SK-N-SH (cell line): ENCODE results near the gene ARHGAP15. TPM values are rescaled to one million over a fixed set of nuclear protein-coding genes. Genes with fewer than 3 reads are reported as not detected.

Experiments used
- CTCF ChIA-PET: fragments of 300-600, 350-600 bp; formaldehyde crosslinking; extraction: SDS; loops from one replicate; lab custom pipeline; 2021; lab: Yijun Ruan, JAX
- POLR2A ChIA-PET: fragments of 350-600 bp; sonication (Branson Sonifier 250); formaldehyde crosslinking; extraction: SDS; loops from one replicate; lab custom pipeline; 2020; ENCODE audit warnings: antibody characterized with exemption, inconsistent platforms; lab: Yijun Ruan, JAX
- DNase-seq: peaks from one replicate; pipeline ENCODE4 v3.0.0; 2012
- H2AFZ ChIP-seq: fragments of 200-600 bp; sonication (generic); 2 replicates; pipeline ENCODE4 v1.8.1; 2016; ENCODE audit warnings: antibody characterized with exemption, mild to moderate bottlenecking, low read depth
- H3F3A ChIP-seq: fragments of 200-600 bp; sonication (generic); replicated peaks from 2 replicates; pipeline ENCODE3; 2016; ENCODE audit warnings: antibody characterized with exemption, mild to moderate bottlenecking; ENCODE audit not compliant: insufficient read depth
- H3K27ac ChIP-seq, 2 experiments: fragments of 200-500 bp in 1 of 2; fragments of 200-600 bp in 1 of 2; sonication (Bioruptor generic) in 1 of 2; sonication (generic), shearing (Covaris generic) in 1 of 2; 2 replicates each; pipeline versions ENCODE4 v1.5.1 to v1.6.1; 2014 to 2016; ENCODE audit warnings: low read depth in 2 of 2, inconsistent platforms in 1 of 2, low read length in 1 of 2, mild to moderate bottlenecking in 1 of 2, mixed read lengths in 1 of 2
- H3K27me3 ChIP-seq: fragments of 200-600 bp; sonication (generic), shearing (Covaris generic); 2 replicates; pipeline ENCODE4 v1.6.1; 2016; ENCODE audit warnings: mixed run types; ENCODE audit not compliant: insufficient read depth
- H3K36me3 ChIP-seq, 2 experiments: fragments of 200-500 bp in 1 of 2; fragments of 200-600 bp in 1 of 2; sonication (Bioruptor generic) in 1 of 2; sonication (generic) in 1 of 2; replicated peaks in 1 of 2; 2 replicates each; pipeline versions ENCODE3 to v1.5.1; 2014 to 2016; ENCODE audit warnings: low read length in 1 of 2, mild to moderate bottlenecking in 1 of 2; ENCODE audit not compliant: insufficient read depth in 2 of 2, control insufficient read depth in 1 of 2
- H3K4me1 ChIP-seq, 2 experiments: fragments of 200-500 bp in 1 of 2; fragments of 200-600 bp in 1 of 2; sonication (Bioruptor generic) in 1 of 2; sonication (generic), shearing (Covaris generic) in 1 of 2; 2 replicates each; pipeline versions ENCODE4 v1.5.1 to v1.6.1; 2014 to 2016; ENCODE audit warnings: low read depth in 1 of 2, low read length in 1 of 2, mixed run types in 1 of 2; ENCODE audit not compliant: insufficient read depth in 2 of 2, control insufficient read depth in 1 of 2
- H3K4me2 ChIP-seq: fragments of 200-600 bp; sonication (generic), shearing (Covaris generic); 2 replicates; pipeline ENCODE4 v1.6.1; 2017; ENCODE audit warnings: mixed run types
- H3K4me3 ChIP-seq, 2 experiments: fragments of 200-500 bp in 1 of 2; fragments of 200-600 bp in 1 of 2; sonication (Bioruptor generic) in 1 of 2; sonication (generic), shearing (Covaris generic) in 1 of 2; 2 replicates each; pipeline versions ENCODE4 v1.5.1 to v1.8.1; 2014 to 2016; ENCODE audit warnings: low read depth in 2 of 2, inconsistent platforms in 1 of 2, low read length in 1 of 2, mild to moderate bottlenecking in 1 of 2, mixed read lengths in 1 of 2, moderate library complexity in 1 of 2
- H3K79me2 ChIP-seq: fragments of 200-600 bp; sonication (generic); 2 replicates; pipeline ENCODE4 v1.8.1; 2017; ENCODE audit warnings: mild to moderate bottlenecking; ENCODE audit not compliant: insufficient read depth
- H3K9ac ChIP-seq: fragments of 200-600 bp; sonication (generic); 2 replicates; pipeline ENCODE4 v1.6.1; 2017; ENCODE audit warnings: mixed run types
- H3K9me2 ChIP-seq: fragments of 200-600 bp; sonication (generic); 2 replicates; pipeline ENCODE4 v1.6.1; 2017; ENCODE audit warnings: mixed run types
- H3K9me3 ChIP-seq: fragments of 200-600 bp; sonication (generic); 2 replicates; pipeline ENCODE4 v1.6.1; 2017; ENCODE audit warnings: mixed run types, mild to moderate bottlenecking, moderate library complexity
- H4K20me1 ChIP-seq: fragments of 200-600 bp; sonication (generic); 2 replicates; pipeline ENCODE4 v1.6.1; 2017; ENCODE audit warnings: mild to moderate bottlenecking, mixed run types; ENCODE audit not compliant: insufficient read depth
- EP300 ChIP-seq, 2 experiments: IDR thresholded peaks; 2 replicates each; pipeline versions ENCODE4 v1.4.0 to v1.6.1; 2012; ENCODE audit warnings: borderline replicate concordance in 1 of 2, low read depth in 1 of 2, low read length in 1 of 2
- FOSL2 ChIP-seq: IDR thresholded peaks from 2 replicates; pipeline ENCODE4 v1.4.0; 2012; ENCODE audit warnings: low read depth, mild to moderate bottlenecking, moderate library complexity, borderline replicate concordance
- FOXJ3 ChIP-seq: sonication (generic); formaldehyde crosslinking; IDR thresholded peaks from 2 replicates; pipeline ENCODE4 v1.5.1; 2020; ENCODE audit warnings: mild to moderate bottlenecking, missing genetic modification reagents
- FOXM1 ChIP-seq: IDR thresholded peaks from 2 replicates; pipeline ENCODE4 v1.4.0; 2012; ENCODE audit warnings: low read depth, mild to moderate bottlenecking
- GABPA ChIP-seq: IDR thresholded peaks from 2 replicates; pipeline ENCODE4 v1.4.0; 2012; ENCODE audit warnings: low read depth, mild to moderate bottlenecking
- JUND ChIP-seq: IDR thresholded peaks from 2 replicates; pipeline ENCODE4 v1.4.0; 2012
- NRF1 ChIP-seq: IDR thresholded peaks from 2 replicates; pipeline ENCODE4 v1.6.1; 2012; ENCODE audit warnings: low read depth, mild to moderate bottlenecking, low read length
- POLR2AphosphoS5 ChIP-seq: IDR thresholded peaks from 2 replicates; pipeline ENCODE4 v1.6.1; 2012; ENCODE audit warnings: low read depth, low read length
- RAD21 ChIP-seq: IDR thresholded peaks from 2 replicates; pipeline ENCODE4 v1.6.1; 2012; ENCODE audit warnings: mild to moderate bottlenecking, low read length
- SIN3A ChIP-seq: IDR thresholded peaks from 2 replicates; pipeline ENCODE4 v1.6.1; 2012; ENCODE audit warnings: low read depth, mild to moderate bottlenecking, low read length, moderate library complexity, borderline replicate concordance
- SMC3 ChIP-seq: IDR thresholded peaks from 2 replicates; pipeline ENCODE4 v1.6.1; 2012; ENCODE audit warnings: low read depth, low read length, improper control_type of control experiment
- TCF12 ChIP-seq: IDR thresholded peaks from 2 replicates; pipeline ENCODE4 v1.4.0; 2012
- TEAD4 ChIP-seq: IDR thresholded peaks from 2 replicates; pipeline ENCODE4 v1.4.0; 2012; ENCODE audit warnings: mild to moderate bottlenecking, borderline replicate concordance; ENCODE audit not compliant: insufficient read depth
- YY1 ChIP-seq: IDR thresholded peaks from 2 replicates; pipeline ENCODE4 v1.4.0; 2012; ENCODE audit warnings: low read depth, mild to moderate bottlenecking
- WGBS: methylation state at CpG from one replicate; pipeline ENCODE4 v1.1.6; 2017; ENCODE audit warnings: low lambda C conversion rate; 5-methylcytosine and 5-hydroxymethylcytosine counted together
- polyA plus RNA-seq, 3 experiments: library from polyadenylated mRNA; depleted of rRNA; stranded (reverse); fragments of >200 nt; gene quantifications; 2 replicates each; pipeline ENCODE4 v1.2.3, GENCODE V29; 2012
- TF ChIP-seq, protein P1 (sequence below): IDR thresholded peaks from 2 replicates; pipeline ENCODE4; 2012
- TF ChIP-seq, protein P2 (sequence below): fragments of 150-350 bp; IDR thresholded peaks from 2 replicates; pipeline ENCODE4 v1.6.1; 2017; ENCODE audit warnings: antibody characterized with exemption, low read length, low read depth, borderline replicate concordance
- TF ChIP-seq, protein P3 (sequence below): IDR thresholded peaks from 2 replicates; pipeline ENCODE4 v1.4.0; 2012; ENCODE audit warnings: low read depth
- TF ChIP-seq, protein P4 (sequence below): IDR thresholded peaks from 2 replicates; pipeline ENCODE4 v1.6.1; 2012; ENCODE audit warnings: mild to moderate bottlenecking, low read depth, low read length, moderate library complexity
- TF ChIP-seq, protein P5 (sequence below): IDR thresholded peaks from 2 replicates; pipeline ENCODE4 v1.4.0; 2012; ENCODE audit warnings: low read depth, borderline replicate concordance
- TF ChIP-seq, protein P6 (sequence below): IDR thresholded peaks from 2 replicates; pipeline ENCODE4 v1.4.0; 2012; ENCODE audit warnings: low read depth, borderline replicate concordance

ARHGAP15 gene
- polyA plus RNA-seq, 1 of the 3 experiments (the other 2 are of a cell fraction): not detected

DNA sequence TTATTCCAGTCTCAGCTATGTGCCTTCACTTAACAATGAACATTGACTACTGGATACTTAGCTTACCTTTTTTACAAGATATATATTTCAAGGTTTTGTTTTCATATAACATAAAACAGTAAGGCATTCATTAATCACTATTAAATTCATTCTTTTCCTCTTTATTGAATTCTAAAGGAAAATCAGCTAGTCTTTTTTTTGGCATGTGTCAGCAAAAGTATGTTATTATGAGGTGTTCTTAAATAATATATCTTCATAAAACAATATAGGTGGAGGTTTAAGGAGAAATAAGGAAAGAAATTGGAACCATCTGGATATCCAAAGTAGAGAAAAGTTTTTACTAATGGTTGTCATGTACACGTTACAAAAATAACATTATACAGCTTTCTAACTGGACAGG lies 472.6 kb downstream of the ARHGAP15 start:
- Histone ChIP-seq H3K79me2 (no peaks in the 10 kb centered on the region), H3K36me3 (no peaks in the 10 kb centered on the region), H3K9me3 (no peaks in the 10 kb centered on the region), H3K4me2 (no peak overlapping the region), H4K20me1 (no peaks in the 10 kb centered on the region), H2AFZ (no peak overlapping the region), H3K27me3 (no peaks in the 10 kb centered on the region), H3F3A (no peaks in the 10 kb centered on the region), H3K9me2 (no peaks in the 10 kb centered on the region), H3K9ac (no peak overlapping the region), H3K27ac (no peak overlapping the region), H3K4me3 (no peak overlapping the region), H3K4me1 (no peaks in the 10 kb centered on the region; a peak in 2 of 4 replicates)
- TF ChIP-seq, protein P1, sequence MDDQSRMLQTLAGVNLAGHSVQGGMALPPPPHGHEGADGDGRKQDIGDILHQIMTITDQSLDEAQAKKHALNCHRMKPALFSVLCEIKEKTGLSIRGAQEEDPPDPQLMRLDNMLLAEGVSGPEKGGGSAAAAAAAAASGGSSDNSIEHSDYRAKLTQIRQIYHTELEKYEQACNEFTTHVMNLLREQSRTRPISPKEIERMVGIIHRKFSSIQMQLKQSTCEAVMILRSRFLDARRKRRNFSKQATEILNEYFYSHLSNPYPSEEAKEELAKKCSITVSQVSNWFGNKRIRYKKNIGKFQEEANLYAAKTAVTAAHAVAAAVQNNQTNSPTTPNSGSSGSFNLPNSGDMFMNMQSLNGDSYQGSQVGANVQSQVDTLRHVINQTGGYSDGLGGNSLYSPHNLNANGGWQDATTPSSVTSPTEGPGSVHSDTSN: no peak
- TF ChIP-seq FOXM1 (no peak), FOXJ3 (CRISPR knock-in tag) (no peak), POLR2AphosphoS5 (no peak), SIN3A (no peak), TEAD4 (no peak), EP300 (IDR thresholded peaks at IDR 0.05; ENCODE audit: borderline replicate concordance in 1 of 2, low read depth in 1 of 2, low read length in 1 of 2) (no peak), FOSL2 (no peak), YY1 (no peak), GABPA (no peak), RAD21 (no peak), NRF1 (no peak), JUND (no peak), TCF12 (no peak), SMC3 (no peak)
- TF ChIP-seq, protein P2, sequence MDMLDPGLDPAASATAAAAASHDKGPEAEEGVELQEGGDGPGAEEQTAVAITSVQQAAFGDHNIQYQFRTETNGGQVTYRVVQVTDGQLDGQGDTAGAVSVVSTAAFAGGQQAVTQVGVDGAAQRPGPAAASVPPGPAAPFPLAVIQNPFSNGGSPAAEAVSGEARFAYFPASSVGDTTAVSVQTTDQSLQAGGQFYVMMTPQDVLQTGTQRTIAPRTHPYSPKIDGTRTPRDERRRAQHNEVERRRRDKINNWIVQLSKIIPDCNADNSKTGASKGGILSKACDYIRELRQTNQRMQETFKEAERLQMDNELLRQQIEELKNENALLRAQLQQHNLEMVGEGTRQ: no peak
- TF ChIP-seq, protein P3, sequence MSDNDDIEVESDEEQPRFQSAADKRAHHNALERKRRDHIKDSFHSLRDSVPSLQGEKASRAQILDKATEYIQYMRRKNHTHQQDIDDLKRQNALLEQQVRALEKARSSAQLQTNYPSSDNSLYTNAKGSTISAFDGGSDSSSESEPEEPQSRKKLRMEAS: no peak
- TF ChIP-seq, protein P4, sequence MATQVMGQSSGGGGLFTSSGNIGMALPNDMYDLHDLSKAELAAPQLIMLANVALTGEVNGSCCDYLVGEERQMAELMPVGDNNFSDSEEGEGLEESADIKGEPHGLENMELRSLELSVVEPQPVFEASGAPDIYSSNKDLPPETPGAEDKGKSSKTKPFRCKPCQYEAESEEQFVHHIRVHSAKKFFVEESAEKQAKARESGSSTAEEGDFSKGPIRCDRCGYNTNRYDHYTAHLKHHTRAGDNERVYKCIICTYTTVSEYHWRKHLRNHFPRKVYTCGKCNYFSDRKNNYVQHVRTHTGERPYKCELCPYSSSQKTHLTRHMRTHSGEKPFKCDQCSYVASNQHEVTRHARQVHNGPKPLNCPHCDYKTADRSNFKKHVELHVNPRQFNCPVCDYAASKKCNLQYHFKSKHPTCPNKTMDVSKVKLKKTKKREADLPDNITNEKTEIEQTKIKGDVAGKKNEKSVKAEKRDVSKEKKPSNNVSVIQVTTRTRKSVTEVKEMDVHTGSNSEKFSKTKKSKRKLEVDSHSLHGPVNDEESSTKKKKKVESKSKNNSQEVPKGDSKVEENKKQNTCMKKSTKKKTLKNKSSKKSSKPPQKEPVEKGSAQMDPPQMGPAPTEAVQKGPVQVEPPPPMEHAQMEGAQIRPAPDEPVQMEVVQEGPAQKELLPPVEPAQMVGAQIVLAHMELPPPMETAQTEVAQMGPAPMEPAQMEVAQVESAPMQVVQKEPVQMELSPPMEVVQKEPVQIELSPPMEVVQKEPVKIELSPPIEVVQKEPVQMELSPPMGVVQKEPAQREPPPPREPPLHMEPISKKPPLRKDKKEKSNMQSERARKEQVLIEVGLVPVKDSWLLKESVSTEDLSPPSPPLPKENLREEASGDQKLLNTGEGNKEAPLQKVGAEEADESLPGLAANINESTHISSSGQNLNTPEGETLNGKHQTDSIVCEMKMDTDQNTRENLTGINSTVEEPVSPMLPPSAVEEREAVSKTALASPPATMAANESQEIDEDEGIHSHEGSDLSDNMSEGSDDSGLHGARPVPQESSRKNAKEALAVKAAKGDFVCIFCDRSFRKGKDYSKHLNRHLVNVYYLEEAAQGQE: no peak
- TF ChIP-seq, protein P5, sequence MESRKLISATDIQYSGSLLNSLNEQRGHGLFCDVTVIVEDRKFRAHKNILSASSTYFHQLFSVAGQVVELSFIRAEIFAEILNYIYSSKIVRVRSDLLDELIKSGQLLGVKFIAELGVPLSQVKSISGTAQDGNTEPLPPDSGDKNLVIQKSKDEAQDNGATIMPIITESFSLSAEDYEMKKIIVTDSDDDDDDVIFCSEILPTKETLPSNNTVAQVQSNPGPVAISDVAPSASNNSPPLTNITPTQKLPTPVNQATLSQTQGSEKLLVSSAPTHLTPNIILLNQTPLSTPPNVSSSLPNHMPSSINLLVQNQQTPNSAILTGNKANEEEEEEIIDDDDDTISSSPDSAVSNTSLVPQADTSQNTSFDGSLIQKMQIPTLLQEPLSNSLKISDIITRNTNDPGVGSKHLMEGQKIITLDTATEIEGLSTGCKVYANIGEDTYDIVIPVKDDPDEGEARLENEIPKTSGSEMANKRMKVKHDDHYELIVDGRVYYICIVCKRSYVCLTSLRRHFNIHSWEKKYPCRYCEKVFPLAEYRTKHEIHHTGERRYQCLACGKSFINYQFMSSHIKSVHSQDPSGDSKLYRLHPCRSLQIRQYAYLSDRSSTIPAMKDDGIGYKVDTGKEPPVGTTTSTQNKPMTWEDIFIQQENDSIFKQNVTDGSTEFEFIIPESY: no peak
- TF ChIP-seq, protein P6, sequence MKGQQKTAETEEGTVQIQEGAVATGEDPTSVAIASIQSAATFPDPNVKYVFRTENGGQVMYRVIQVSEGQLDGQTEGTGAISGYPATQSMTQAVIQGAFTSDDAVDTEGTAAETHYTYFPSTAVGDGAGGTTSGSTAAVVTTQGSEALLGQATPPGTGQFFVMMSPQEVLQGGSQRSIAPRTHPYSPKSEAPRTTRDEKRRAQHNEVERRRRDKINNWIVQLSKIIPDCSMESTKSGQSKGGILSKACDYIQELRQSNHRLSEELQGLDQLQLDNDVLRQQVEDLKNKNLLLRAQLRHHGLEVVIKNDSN: no peak
- 81% methylated on average over 1 of the region's 1 CpG for WGBS
- ChIA-PET CTCF (interaction anchor here (1.2 to 1.5 kb wide), 2 partner anchors 16 to 21 kb away, joined by 3 to 4 read pairs; no protein-coding TSS in a partner anchor), POLR2A (no interaction called here)
- DNase-seq: no peak
